ENCODE results near the gene PYCR2. TPM values are rescaled to one million over a fixed set of nuclear protein-coding genes. Genes with fewer than 3 reads are reported as not detected.

Gene PYCR2
- total and polyA plus RNA-seq, 2 of the 8 experiments (the other 6 are each of a cell fraction or from before 2014, with no cell fraction given): 79.3 to 84.6 TPM

- TF ChIP-seq CTCF (IDR thresholded peaks at IDR 0.05; ENCODE audit: control extremely low read depth in 1 of 3, insufficient read depth in 1 of 3, low read depth in 1 of 3, low read length in 3 of 3): no peak
- TF ChIP-seq MAX (IDR thresholded peaks at IDR 0.05): no peak
- no peak for TF ChIP-seq ZNF274 (IDR thresholded peaks at IDR 0.05; ENCODE audit: borderline replicate concordance, extremely low read depth, low read length)
- TF ChIP-seq EP300 (IDR thresholded peaks at IDR 0.05; ENCODE audit: borderline replicate concordance in 1 of 2, low read depth in 2 of 2, low read length in 2 of 2): no peak
- TF ChIP-seq CTBP2 (IDR thresholded peaks at IDR 0.05; ENCODE audit: borderline replicate concordance, insufficient read depth, insufficient read length, low read length): no peak
- no peak for TF ChIP-seq POU5F1 (IDR thresholded peaks at IDR 0.05; ENCODE audit: low read depth, low read length)
- TF ChIP-seq EGR1 (IDR thresholded peaks at IDR 0.05; ENCODE audit: borderline replicate concordance, low read depth, low read length): no peak
- TF ChIP-seq EZH2 (IDR thresholded peaks at IDR 0.05; ENCODE audit: low read depth, low read length, severe bottlenecking): no peak
- TF ChIP-seq YY1 (IDR thresholded peaks at IDR 0.05; ENCODE audit: low read depth, low read length): no peak
Observed at GRCh38 chr1:225888898-225889601, 35.0 kb downstream of the PYCR2 start, which contains the start of gene LEFTY1 (continued).
